Trophoblast cell (in vitro differentiated cells and primary cell): ENCODE measurements around the gene PEA15.

ENCODE experiments used
- DNase-seq, 2 donors: peaks; one replicate each; pipeline ENCODE4 v3.0.0-alpha.2; 2016
- H2AFZ ChIP-seq: 2 replicates; pipeline ENCODE4 v1.6.1; 2013; ENCODE audit warnings: low read length, moderate library complexity, mild to moderate bottlenecking; ENCODE audit not compliant: insufficient read depth, poor library complexity
- H2AK5ac ChIP-seq: 2 replicates; pipeline ENCODE4 v1.6.1; 2013; ENCODE audit warnings: mild to moderate bottlenecking, low read length
- H2BK120ac ChIP-seq: 2 replicates; pipeline ENCODE4 v1.6.1; 2013; ENCODE audit warnings: low read length, mild to moderate bottlenecking, moderate library complexity; ENCODE audit not compliant: insufficient read depth, poor library complexity
- H2BK12ac ChIP-seq: 2 replicates; pipeline ENCODE4 v1.6.1; 2013; ENCODE audit warnings: mild to moderate bottlenecking, low read length, moderate library complexity
- H2BK5ac ChIP-seq: 2 replicates; pipeline ENCODE4 v1.6.1; 2013; ENCODE audit warnings: low read length, low read depth, moderate library complexity, mild to moderate bottlenecking; ENCODE audit not compliant: poor library complexity
- H3K14ac ChIP-seq: 2 replicates; pipeline ENCODE4 v1.6.1; 2013; ENCODE audit warnings: mild to moderate bottlenecking, low read length
- H3K18ac ChIP-seq: 2 replicates; pipeline ENCODE4 v1.6.1; 2013; ENCODE audit warnings: mild to moderate bottlenecking, low read length
- H3K23ac ChIP-seq: 2 replicates; pipeline ENCODE4 v1.6.1; 2013; ENCODE audit warnings: low read length
- H3K27ac ChIP-seq: 2 replicates; pipeline ENCODE4 v1.5.1; 2013; ENCODE audit warnings: low read depth, mild to moderate bottlenecking, inconsistent platforms, low read length, moderate library complexity
- H3K27me3 ChIP-seq: 2 replicates; pipeline ENCODE4 v1.6.1; 2013; ENCODE audit warnings: inconsistent platforms, mild to moderate bottlenecking, low read length, moderate library complexity; ENCODE audit not compliant: insufficient read depth
- H3K36me3 ChIP-seq, 2 experiments: 1 replicate in 1 of 2; 2 replicates in 1 of 2; pipeline ENCODE4 v1.6.1; 2013; ENCODE audit warnings: low read length in 2 of 2, mild to moderate bottlenecking in 2 of 2, moderate library complexity in 1 of 2; ENCODE audit not compliant: insufficient read depth in 2 of 2, control insufficient read depth in 1 of 2
- H3K4ac ChIP-seq: 2 replicates; pipeline ENCODE4 v1.6.1; 2013; ENCODE audit warnings: low read depth, mild to moderate bottlenecking, low read length, moderate library complexity
- H3K4me1 ChIP-seq, 2 experiments: 1 replicate in 1 of 2; 2 replicates in 1 of 2; pipeline ENCODE4 v1.6.1; 2013; ENCODE audit warnings: low read length in 2 of 2, mild to moderate bottlenecking in 2 of 2, moderate library complexity in 1 of 2; ENCODE audit not compliant: insufficient read depth in 2 of 2, control insufficient read depth in 1 of 2
- H3K4me2 ChIP-seq: 2 replicates; pipeline ENCODE4 v1.6.1; 2013; ENCODE audit warnings: inconsistent platforms, mild to moderate bottlenecking, low read length, moderate library complexity
- H3K4me3 ChIP-seq: 2 replicates; pipeline ENCODE4 v1.5.1; 2013; ENCODE audit warnings: mild to moderate bottlenecking, low read depth, low read length, inconsistent platforms
- H3K79me1 ChIP-seq: one replicate; pipeline ENCODE4 v1.6.1; 2013; ENCODE audit warnings: low read length
- H3K79me2 ChIP-seq: 2 replicates; pipeline ENCODE4 v1.6.1; 2013; ENCODE audit warnings: low read length, mild to moderate bottlenecking; ENCODE audit not compliant: control insufficient read depth, insufficient read depth, poor library complexity
- H3K9ac ChIP-seq: 2 replicates; pipeline ENCODE4 v1.6.1; 2013; ENCODE audit warnings: mild to moderate bottlenecking, low read length
- H3K9me3 ChIP-seq: 2 replicates; pipeline ENCODE4 v1.6.1; 2013; ENCODE audit warnings: low read depth, mild to moderate bottlenecking, control low read depth, inconsistent platforms, low read length; ENCODE audit not compliant: insufficient read depth
- H4K12ac ChIP-seq: 2 replicates; pipeline ENCODE4 v1.6.1; 2013; ENCODE audit warnings: low read depth, mild to moderate bottlenecking, low read length, moderate library complexity
- H4K8ac ChIP-seq: 2 replicates; pipeline ENCODE4 v1.6.1; 2013; ENCODE audit warnings: low read depth, mild to moderate bottlenecking, low read length, moderate library complexity
- H4K91ac ChIP-seq: one replicate; pipeline ENCODE4 v1.6.1; 2013; ENCODE audit warnings: low read depth, mild to moderate bottlenecking, low read length, moderate library complexity
- WGBS: extraction: QIAGEN DNeasy Blood & Tissue Kit; methylation state at CpG from one replicate; pipeline ENCODE4 v1.1.7; 2013; ENCODE audit warnings: missing lambda C conversion rate; ENCODE audit not compliant: insufficient read length, insufficient coverage; ENCODE audit errors: extremely low coverage; 5-methylcytosine and 5-hydroxymethylcytosine counted together

PEA15 gene

GRCh38 chr1:160163615-160164014, 41.6 kb upstream of the PEA15 start:
- H2AFZ ChIP-seq, result no peak overlapping the region
- H4K8ac ChIP-seq, result no peak overlapping the region
- WGBS, result no CpG with 5 or more reads among the region's 1 CpG
- no peak overlapping the region for H2AK5ac ChIP-seq
- no peak overlapping the region for H3K14ac ChIP-seq
- no peak overlapping the region for H2BK120ac ChIP-seq
- H3K23ac ChIP-seq, result no peak overlapping the region
- H3K18ac ChIP-seq, result no peak overlapping the region
- H3K9me3 ChIP-seq, result no peaks in the 10 kb centered on the region
- H3K36me3 ChIP-seq, result no peaks in the 10 kb centered on the region
- no peak overlapping the region for H3K4ac ChIP-seq
- H2BK5ac ChIP-seq, result no peak overlapping the region
- H3K4me2 ChIP-seq, result no peak overlapping the region
- no peak overlapping the region for H2BK12ac ChIP-seq
- no peak for DNase-seq
- H3K4me3 ChIP-seq, result no peak overlapping the region
- H3K27me3 ChIP-seq, result no peaks in the 10 kb centered on the region
- no peaks in the 10 kb centered on the region for H3K79me1 ChIP-seq
- no peaks in the 10 kb centered on the region for H3K4me1 ChIP-seq
- no peak overlapping the region for H3K9ac ChIP-seq
- no peak overlapping the region for H4K12ac ChIP-seq
- H4K91ac ChIP-seq, result no peak overlapping the region
- no peak overlapping the region for H3K27ac ChIP-seq
- H3K79me2 ChIP-seq, result no peaks in the 10 kb centered on the region

DNA sequence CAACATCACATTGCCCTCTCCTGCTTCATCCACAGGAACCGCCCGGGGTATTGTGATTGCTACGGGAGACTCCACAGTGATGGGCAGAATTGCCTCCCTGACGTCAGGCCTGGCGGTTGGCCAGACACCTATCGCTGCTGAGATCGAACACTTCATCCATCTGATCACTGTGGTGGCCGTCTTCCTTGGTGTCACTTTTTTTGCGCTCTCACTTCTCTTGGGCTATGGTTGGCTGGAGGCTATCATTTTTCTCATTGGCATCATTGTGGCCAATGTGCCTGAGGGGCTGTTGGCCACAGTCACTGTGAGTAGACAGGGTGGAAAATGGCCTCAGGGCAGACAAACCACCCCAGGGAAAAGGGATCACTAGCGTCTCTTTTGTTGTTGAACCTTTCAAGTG, 41.1 kb upstream of the PEA15 start:
- no peak overlapping the region for H4K91ac ChIP-seq

GRCh38 chr1:160166166-160166868, 38.9 kb upstream of the PEA15 start:
- Histone ChIP-seq H4K12ac (no peak overlapping the region), H2AK5ac (no peak overlapping the region), H3K4me2 (no peak overlapping the region), H3K79me2 (no peaks in the 10 kb centered on the region), H3K9ac (no peak overlapping the region), H3K4ac (no peak overlapping the region), H2BK5ac (no peak overlapping the region), H3K79me1 (no peaks in the 10 kb centered on the region), H3K18ac (no peak overlapping the region), H3K4me1 (peaks cover 7 to 8% of the 10 kb centered on the region in 2 experiments), H2BK120ac (no peak overlapping the region), H2BK12ac (no peak overlapping the region), H3K14ac (no peak overlapping the region), H3K9me3 (no peaks in the 10 kb centered on the region), H3K4me3 (no peak overlapping the region), H3K23ac (no peak overlapping the region), H2AFZ (no peak overlapping the region), H4K8ac (no peak overlapping the region), H4K91ac (no peak overlapping the region), H3K27me3 (no peaks in the 10 kb centered on the region), H3K36me3 (no peaks in the 10 kb centered on the region), H3K27ac (no peak overlapping the region)
- WGBS, result no CpG with 5 or more reads among the region's 12 CpGs
- peak in 1 of 2 donors; percentile 63 for DNase-seq

More for the DNA sequence above, 41.1 kb upstream of the PEA15 start:
- Histone ChIP-seq H2BK120ac (no peak overlapping the region), H2BK12ac (no peak overlapping the region), H3K4me2 (no peak overlapping the region), H2AFZ (no peak overlapping the region), H4K8ac (no peak overlapping the region), H3K14ac (no peak overlapping the region), H3K4ac (no peak overlapping the region), H3K4me3 (no peak overlapping the region), H3K36me3 (no peaks in the 10 kb centered on the region), H3K23ac (no peak overlapping the region), H2AK5ac (no peak overlapping the region), H2BK5ac (no peak overlapping the region), H3K9ac (no peak overlapping the region), H4K12ac (no peak overlapping the region), H3K27ac (no peak overlapping the region), H3K4me1 (no peaks in the 10 kb centered on the region), H3K27me3 (no peaks in the 10 kb centered on the region), H3K79me2 (no peaks in the 10 kb centered on the region), H3K79me1 (no peaks in the 10 kb centered on the region), H3K18ac (no peak overlapping the region), H3K9me3 (no peaks in the 10 kb centered on the region)
- DNase-seq, result peak; percentile 74 to 90
- WGBS, result no CpG with 5 or more reads among the region's 10 CpGs

- Histone ChIP-seq H3K4me2 (no peak overlapping the region), H3K79me2 (no peaks in the 10 kb centered on the region), H3K4ac (no peak overlapping the region), H2BK120ac (no peak overlapping the region), H3K14ac (no peak overlapping the region), H3K4me1 (peaks cover 13% of the 10 kb centered on the region in 2 experiments), H3K18ac (no peak overlapping the region), H2BK5ac (no peak overlapping the region), H3K79me1 (peaks cover 2% of the 10 kb centered on the region), H2BK12ac (no peak overlapping the region), H3K27ac (no peak overlapping the region), H3K27me3 (no peaks in the 10 kb centered on the region), H3K23ac (no peak overlapping the region), H4K12ac (no peak overlapping the region), H3K36me3 (no peaks in the 10 kb centered on the region), H2AFZ (no peak overlapping the region), H3K9me3 (no peaks in the 10 kb centered on the region), H4K91ac (no peak overlapping the region), H3K4me3 (no peak overlapping the region), H4K8ac (no peak overlapping the region), H3K9ac (no peak overlapping the region), H2AK5ac (no peak overlapping the region)
- no CpG with 5 or more reads among the region's 4 CpGs for WGBS
- DNase-seq, result no peak
Observed at GRCh38 chr1:160167056-160167455, 38.1 kb upstream of the PEA15 start.
